GM18511 (cell line): ENCODE results near the gene PRR16.

ENCODE experiments used
- ATAC-seq: cut with Tn5 transposase; IDR thresholded peaks from one replicate; pipeline ENCODE4 v1.9.1; 2021; ENCODE audit warnings: mild to moderate bottlenecking, moderate library complexity; ENCODE audit not compliant: unreplicated experiment

Gene PRR16

DNA sequence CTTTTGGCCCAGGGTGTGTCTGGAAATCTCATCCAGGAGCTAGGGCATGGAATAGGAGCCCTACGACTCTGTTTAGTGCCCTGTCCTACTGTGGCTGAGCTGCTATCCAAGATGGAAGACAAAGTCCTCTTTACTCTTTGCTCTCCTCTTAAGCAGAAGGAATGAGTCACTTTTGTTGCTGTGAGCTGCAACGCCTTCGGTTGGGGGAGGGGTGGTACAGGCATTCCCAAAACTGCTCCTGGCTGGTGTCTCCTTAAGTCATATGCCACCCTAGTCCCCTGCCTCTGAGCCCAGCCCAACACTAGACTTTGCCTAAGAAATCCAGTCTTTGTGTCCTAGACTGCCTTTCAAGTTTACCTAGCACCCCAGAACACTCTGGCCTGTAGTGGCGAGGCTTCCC is 99.9 kb downstream of the PRR16 start:
- no peak for ATAC-seq

DNA sequence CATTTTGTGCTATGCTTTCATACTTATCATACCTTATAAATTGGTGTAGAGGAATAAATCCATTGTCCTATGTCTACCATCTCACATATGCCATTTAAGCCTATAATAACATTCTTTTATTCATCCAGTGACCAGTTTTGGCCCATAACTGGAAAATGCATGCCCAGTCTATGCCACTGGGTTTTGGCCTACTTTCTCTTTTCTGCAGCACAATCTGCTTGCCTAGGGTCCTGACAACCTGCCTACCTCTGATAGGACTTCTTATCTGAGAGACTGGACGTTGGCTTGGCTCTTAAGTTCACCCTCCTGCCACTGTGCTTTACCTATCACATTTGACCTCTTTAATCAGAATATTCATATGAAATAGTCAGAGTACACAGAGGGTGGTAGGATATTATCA is 103.0 kb downstream of the PRR16 start:
- no peak for ATAC-seq

DNA sequence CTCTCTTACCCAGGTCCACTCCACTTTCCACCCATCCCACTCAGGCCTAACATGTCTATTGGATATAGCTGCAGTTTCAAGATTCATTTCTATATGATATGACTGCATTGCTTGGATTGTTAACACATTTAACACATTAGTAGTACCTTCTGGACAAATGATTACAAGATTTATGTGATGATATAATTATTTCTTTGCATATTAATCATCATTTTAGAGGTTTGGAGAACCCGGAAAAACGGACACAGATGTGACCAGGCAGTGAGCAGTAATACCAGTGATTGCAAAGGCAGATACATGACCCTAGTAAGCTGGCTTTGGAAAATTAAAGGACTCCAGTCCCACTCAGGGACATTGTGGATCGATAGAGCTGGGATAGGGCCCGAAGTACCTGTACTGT is 103.8 kb downstream of the PRR16 start:
- no peak for ATAC-seq

DNA sequence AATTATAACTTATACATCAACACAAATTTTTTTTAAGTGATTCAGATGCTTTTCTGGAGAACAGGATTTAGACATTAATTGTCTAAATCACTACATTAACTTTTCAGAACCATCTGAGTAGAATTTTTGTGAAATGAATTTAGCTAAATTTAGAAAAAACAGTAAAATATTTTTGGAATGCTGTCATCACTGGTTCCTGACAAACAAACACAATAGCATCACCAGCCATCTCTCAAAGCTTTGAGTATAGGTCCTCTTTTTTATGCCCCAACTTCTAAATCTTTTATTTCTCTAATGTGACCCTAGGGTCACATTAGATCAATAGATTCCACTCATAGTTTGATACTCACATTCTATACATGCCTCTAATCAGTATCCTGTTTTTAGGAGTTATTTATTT is 104.6 kb downstream of the PRR16 start:
- ATAC-seq = no peak

DNA sequence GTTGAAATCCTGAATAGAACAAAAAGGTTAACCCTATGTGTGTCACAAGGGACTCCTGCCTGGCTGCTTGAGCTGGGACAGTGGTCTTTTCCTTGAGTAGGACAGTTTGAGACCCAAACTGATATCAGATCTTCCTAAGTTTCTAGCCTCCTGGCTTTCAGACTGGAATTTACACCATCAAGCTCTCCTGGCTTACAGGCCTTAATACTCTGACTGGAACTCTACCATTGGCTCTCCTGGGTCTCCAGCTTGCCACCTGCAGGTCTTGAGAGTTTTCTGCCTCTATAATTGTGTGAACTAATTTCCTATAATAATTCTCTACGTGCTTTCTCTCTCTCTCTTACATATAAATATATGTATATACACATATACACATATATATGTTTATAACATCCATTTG is 112.5 kb downstream of the PRR16 start:
- ATAC-seq = no peak

DNA sequence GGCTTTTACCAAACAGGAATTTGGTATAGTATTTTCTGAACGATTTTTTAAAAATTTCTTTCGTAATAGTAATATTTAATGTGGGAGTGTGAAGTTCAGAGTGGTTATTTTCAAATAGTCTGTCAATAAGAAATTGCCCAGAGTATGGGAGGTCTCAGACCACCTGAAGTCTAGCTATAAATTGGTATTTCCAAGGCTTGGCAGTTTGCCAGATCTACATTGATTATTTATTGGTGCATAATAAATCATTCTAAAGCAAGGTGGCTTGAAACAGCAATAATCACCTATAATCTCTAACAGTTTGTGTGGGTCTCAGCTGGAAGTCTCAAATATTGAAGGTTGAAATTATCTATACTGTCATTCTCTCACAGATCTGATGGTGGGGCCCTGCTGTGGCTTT is 118.5 kb downstream of the PRR16 start:
- no peak for ATAC-seq

DNA sequence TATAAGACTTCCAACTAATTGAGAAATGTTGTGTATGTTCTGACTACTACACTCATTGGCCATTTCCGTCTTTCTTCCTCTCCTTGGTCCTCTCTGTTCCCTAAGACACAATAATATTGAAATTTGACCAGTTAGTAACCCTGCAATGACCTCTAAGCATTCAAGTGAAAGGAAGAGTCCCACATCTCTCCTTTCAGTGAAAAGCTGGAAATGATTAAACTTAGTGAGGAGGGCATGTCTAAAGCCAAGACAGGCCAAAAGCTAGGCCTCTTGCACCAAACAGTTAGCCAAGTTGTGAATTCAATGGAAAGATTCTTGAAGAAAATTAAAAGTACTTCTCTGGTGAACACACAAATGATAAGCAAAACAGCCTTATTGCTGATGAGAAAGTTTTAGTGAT is 122.5 kb downstream of the PRR16 start:
- ATAC-seq = no peak

DNA sequence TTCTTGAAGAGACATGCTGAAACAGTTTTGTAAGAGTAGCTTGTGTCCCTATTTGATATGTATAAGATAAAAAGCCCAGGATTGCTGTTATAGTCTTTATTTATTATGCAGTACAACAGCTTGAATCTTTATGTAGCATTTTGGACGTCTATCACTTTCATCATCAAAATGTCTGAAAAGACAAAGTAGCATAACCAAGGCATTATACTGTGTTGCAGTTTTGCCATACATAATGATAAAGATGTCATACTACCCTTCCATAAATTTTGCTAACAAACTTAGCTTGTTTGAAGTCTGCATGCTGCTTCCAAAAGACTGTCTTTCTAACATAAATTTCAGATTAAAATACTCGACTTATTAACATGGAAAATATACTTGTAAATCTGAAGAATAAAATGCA is 127.8 kb downstream of the PRR16 start:
- no peak for ATAC-seq

DNA sequence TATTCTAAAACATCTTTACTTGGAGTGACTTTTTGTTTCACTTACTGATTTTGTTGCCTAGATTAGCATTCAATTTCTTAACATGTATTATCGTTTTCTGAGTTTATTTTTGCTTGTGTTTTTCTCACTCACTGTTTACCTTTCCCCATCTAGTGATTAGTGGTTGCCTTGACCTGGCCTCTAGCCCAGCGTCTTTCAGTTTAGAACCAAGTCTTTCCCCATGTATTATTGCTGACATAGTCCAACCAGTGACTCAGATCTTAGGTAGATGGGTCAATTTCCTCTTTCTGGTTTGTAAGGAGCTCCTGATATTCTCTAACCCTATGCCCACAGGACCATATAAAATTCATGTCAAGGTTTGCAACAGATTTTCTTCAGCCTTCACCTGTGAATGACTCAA is 135.5 kb downstream of the PRR16 start:
- ATAC-seq = no peak

DNA sequence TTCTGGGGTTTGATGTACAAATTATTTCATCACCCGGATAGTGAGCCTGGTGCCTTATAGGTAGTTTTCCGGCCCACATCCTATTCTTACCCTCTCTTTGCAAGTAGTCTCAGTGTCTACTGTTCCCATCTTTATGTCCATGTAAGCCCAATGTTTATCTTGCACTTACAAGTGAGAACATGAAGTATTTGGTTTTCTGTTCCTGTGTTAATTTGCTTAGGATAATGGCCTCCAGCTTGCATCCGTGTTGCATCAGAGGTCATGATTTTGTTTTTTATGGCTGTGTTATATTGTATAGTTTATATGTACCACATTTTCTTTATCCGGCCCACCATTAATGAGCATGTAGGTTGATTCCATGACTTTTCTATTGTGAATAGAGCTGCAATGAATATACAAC is 136.5 kb downstream of the PRR16 start:
- ATAC-seq = no peak

DNA sequence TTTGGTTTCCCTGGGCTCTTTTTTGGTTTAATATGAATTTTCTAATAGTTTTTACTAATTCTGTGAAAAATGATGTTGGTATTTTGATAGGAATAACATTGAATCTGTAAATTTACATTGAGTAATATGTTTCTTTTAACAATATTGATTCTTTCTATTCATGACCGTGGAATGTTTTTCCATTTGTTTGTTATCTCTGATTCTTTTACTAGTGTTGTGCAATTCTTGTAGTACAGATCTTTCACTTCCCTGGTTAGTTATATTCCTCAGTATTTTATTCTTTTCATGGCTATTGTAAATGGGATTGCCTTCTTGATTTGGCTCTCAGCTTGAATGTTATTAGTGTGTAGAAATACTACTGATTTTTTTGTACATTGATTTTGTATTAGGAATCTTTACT is 137.9 kb downstream of the PRR16 start:
- ATAC-seq = no peak

DNA sequence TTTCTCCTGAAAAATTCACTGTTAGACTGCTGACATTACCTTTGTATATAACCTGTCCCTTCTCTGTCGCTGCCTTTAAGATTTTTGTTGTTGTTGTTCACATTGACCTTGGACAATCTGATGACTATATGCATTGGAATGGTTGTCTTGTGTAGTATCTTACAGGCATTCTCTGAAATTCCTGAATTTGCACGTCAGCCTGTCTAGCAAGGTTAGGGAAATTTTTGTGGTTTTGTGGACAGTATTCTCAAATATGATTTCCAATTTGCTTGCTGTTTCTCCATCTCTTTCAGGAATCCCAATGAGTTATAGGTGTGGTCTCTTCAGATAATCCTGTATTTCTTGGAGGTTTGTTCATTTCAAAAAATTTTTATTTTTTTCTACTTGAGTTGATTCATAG is 140.8 kb downstream of the PRR16 start:
- ATAC-seq = no peak

DNA sequence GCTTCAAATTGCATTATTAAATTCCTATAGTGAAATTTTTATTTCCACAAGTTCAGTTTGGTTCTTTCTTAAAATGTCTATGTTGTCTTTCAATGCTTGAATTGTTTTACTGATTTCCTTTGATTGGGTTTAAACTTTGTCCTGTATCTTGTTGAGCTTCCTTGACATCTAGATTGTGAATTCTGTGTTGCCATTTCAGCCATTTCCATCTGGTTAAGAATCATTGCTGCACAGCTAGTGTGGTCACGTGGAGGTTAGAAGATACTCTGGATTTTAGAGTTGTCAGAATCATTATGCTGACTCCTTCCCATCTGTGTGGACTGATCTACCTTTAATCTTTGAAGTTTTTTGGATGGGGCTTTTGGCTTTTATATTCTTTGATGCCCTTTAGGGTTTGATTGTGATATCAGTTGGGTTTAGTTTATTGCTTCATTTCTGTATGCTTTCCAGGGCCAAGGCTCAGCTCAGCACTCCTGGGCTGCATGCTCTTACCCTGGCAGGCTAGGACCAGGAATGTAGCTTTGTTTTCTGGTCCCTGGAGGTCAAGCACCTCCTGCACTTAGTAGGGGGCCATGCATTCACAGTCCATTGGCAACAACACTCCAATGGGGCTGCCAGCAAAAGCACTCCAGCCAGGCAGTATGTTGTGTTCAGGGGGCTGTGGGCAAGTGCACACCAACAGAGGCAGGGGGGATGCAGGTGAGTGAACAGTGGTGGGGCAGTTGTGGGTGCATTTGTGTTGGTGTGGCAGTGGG is 141.4 kb downstream of the PRR16 start:
- no peak for ATAC-seq

DNA sequence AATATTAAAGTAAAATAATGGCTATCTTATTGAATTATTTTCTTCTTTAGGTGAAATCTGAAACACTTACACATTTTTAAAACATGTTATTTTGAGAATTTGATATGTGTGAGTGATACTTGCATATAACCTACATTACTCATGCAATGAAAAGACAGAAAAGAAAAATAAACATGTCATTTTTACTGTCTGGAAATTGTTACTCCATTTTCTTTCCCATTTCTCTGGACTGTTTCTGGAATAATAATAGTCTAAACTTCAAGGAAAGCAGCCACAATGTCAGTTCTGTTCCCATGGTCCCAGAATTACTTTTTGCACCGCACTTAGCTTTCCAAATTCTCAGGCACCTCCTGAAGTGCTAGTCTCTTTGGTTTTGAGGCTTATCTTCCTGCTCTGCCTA is 145.5 kb downstream of the PRR16 start:
- no peak for ATAC-seq

DNA sequence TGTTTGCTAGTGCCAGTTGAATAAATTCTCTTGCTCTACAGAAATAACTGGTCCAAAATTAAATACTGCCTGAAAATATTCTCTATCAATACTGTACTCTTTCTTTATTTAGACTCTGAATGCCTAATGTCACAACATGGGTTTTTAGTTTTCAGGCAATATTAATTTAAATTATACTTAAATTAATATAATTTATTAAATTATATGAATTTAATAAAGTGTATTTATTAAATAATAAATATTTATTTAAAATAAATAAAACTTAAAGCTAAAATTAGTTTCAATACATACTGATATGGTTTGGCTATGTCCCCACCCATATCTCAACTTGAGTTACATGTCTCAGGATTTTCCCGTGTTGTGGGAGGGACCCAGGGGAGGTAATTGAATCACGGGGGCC is 146.0 kb downstream of the PRR16 start:
- no peak for ATAC-seq

DNA sequence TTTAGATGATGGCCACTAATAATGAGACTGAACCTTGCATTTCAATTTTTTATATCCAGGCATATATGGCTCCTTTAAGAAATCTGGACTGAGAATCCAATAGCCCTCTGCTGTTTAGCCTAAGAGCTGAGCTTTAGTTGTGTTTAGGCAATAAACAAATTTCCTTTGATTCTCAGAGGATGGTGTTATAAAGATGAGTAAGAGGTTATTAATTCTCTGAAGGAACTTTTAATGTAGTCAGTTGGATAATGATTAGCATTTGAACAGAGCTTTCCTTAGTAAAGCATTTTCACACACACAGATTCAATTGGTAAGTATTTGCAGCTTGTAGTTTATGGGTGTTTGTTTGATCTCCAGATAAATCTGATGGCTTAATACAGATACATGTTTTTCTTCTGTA is 149.6 kb downstream of the PRR16 start:
- no peak for ATAC-seq

DNA sequence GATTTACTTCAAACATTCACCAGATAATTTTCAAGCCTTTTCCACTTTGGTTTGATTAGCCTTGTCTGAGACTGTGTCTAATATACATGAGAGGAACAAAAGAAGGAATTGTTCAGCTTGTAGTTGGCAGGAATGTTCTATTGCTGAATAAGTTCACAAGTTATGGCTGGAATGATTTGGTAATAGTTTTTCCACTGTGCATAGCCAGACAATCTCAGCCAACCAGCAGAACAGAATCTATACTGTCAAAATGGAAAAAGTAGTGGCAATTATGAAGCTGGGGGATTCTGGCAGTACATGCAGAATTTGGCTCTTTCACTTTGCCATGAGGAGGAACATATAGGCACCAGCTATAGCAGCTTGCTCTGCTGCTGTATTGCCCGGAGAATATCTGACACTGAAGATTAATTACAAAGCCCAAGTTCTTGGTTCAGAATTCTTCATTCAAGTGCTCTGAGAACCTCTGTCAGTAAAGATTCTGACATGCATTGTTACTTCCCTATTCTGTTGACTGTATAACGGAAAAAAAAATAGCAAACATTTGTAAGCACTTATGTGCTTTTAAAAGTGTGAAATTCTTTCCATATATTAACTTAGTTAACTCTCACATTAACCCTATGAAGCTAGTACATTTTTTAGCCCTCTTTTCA is 150.6 kb downstream of the PRR16 start:
- no peak for ATAC-seq

DNA sequence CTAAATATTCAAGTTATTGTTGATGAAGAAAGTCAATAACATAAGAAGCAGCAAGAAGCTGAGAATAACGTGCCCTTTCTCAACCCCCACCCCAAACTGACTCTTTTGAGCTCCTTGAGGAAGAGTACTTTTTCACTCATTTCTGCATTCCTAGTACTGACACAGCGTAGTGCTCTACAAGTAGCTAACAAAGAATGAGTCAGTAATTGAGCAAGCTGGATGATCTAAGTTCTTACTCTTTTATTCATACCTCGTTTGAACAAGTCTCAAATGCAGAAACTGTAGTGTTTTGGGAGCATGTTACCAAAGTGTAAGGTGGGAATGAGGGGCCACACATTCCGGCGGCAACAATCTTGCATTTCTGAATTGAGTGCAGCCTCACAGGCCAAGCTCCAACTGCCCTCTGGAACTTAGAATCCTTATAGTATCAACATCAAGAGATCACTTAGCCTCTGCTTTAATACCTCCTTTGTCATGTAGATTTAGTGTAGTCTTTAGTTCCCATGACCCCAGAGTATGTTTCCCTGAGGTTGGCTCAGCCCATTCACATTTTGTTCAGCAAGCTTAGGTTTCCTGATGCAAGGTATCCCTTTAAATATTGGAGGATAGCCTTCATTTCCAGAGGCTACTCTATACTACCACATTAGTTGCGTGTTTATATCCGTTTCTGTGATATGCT is 152.0 kb downstream of the PRR16 start:
- no peak for ATAC-seq

DNA sequence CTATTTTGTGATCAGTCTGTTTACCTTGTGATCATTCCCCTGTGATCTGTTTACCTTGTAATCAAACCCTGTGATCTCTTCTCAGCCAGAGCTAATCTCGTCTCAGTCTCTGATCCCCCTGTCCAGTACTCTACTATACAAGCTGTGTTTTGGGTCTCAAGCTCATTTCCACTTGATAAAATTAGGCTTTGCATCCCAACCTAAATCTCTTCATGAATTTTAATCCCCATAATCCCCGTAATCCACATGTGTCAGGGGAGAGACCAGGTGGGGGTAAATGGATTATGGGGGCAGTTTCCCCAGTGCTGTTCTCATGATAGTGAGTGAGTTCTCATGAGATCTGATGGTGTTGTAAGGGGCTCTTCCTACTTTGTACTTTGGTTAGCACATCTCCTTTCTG is 157.2 kb downstream of the PRR16 start:
- ATAC-seq = no peak

DNA sequence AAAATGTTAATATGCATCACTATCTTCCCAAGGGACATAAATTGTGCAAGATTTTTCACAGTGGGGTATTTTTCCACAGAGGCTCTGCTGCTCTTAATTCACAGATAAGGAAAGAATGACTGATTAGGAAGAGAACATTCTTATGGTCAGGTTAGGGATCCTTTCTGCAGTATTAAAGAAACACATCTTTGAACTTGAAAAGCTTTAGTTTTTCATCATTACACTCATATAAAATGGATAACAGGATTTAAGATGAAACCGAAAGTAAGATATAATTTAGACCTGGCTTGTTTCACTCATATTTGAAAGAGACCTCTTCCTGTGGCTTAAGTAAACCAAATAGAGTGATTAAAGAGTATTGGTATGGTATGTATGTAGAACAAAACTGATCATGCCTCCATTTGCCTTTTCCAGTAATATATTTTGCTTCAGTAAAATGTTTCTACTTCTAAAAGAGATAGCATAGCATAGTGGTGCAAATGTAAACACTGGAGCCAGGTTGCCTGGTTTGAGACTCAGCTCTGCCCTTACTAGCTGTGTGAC is 160.0 kb downstream of the PRR16 start:
- no peak for ATAC-seq

DNA sequence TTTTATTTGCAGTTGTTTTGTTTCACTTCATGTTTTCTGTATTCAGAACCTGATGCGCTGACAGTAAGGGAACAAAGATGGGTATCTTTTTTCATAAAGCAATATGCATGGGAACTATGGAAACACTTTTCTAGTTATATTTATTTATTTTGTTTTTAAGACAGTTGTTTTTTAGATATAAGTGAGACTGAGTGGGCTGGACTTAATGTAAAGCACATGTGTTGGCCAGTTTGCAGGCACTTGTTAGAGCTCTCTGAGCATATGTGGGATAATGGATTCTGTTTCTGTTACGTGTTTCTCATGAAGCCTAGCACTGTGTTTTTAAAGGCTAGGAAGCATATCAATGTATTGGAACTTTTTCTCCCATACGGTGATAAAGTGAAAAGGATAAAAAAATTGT is 164.1 kb downstream of the PRR16 start:
- no peak for ATAC-seq

DNA sequence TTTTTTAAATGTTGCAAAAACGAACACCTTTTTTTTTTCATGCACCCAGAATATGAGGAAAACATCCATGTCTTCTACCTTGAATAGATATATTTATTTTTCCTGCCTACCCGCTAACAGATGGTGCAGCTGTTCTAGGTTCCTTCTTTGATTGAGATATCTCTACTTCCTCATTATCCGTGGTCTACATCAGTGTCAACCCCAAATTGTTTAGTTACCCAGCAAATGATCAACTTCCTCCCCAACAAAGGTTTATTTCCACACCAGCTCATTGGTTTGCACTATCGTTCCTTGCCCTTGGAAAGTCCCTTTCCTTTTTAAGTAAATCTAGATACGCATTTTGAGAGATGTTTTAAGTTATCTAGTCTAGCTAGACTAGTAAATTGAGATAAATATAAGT is 166.4 kb downstream of the PRR16 start:
- no peak for ATAC-seq
